Cardiac fibroblast (primary cell): Measurements from ENCODE around the gene PIEZO2.
A peak's percentile ranks its signal among the peaks of the same experiment; 100 is the strongest.
"Not testable (repeated sequence)": the region's sequence is repeated elsewhere in the genome, so short reads cannot be mapped to it uniquely, and the experiment has no call there.

Experiments used
- DNase-seq, 2 donors: peaks; one replicate each; pipeline versions ENCODE4 v3.0.0 to v3.0.0-alpha.2; 2010; ENCODE audit warnings: low read depth in 2 of 2
- H3K4me3 ChIP-seq, 2 donors: replicated peaks in 1 of 2; 1 replicate in 1 of 2; 2 replicates in 1 of 2; pipeline ENCODE4 v1.5.1; 2011; ENCODE audit warnings: low read depth in 2 of 2, low read length in 2 of 2, mild to moderate bottlenecking in 2 of 2, moderate library complexity in 1 of 2
- TF ChIP-seq, protein P1 (sequence below): IDR thresholded peaks from one replicate; pipeline ENCODE4 v1.5.1; 2011; ENCODE audit warnings: low read depth, mild to moderate bottlenecking, low read length, inconsistent platforms

PIEZO2 gene

DNA sequence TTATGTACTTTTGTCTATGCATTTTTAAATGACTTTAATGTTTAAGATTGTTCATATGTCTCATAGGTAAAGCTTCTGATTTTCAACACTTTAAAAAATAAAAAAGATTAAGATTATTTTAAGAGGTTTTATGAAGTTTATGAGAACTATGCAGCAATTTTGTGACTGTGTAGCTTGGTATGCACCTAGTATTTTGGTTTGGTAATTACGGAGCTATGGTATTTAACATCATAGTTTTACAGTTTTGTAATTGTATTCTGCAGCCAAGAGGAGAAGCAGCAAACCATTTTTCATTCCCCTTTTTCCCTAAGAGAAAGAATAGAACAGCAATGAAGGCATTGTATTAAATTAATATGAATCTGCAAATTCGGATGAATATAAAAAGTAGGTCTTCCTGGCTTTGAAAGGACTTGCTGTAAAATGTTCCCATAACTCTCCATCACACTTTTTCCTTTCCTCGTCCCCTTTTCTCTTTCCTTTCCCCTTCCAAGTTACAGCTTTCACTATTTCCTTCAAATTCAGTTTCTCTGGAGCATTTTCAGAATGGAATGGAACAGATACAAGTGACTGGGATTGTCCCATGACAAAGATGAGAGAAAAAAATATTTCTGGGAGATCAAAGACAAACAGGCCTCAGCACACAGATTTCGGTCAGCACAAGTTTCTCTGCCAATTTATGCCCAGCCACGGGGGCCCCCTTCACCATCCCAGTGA lies 26.1 kb upstream of the PIEZO2 start:
- no peak overlapping the region for H3K4me3 ChIP-seq
- TF ChIP-seq, protein P1, sequence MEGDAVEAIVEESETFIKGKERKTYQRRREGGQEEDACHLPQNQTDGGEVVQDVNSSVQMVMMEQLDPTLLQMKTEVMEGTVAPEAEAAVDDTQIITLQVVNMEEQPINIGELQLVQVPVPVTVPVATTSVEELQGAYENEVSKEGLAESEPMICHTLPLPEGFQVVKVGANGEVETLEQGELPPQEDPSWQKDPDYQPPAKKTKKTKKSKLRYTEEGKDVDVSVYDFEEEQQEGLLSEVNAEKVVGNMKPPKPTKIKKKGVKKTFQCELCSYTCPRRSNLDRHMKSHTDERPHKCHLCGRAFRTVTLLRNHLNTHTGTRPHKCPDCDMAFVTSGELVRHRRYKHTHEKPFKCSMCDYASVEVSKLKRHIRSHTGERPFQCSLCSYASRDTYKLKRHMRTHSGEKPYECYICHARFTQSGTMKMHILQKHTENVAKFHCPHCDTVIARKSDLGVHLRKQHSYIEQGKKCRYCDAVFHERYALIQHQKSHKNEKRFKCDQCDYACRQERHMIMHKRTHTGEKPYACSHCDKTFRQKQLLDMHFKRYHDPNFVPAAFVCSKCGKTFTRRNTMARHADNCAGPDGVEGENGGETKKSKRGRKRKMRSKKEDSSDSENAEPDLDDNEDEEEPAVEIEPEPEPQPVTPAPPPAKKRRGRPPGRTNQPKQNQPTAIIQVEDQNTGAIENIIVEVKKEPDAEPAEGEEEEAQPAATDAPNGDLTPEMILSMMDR, result no peak
- DNase-seq, result peak; percentile 47 to 63

- not testable (repeated sequence) for H3K4me3 ChIP-seq, DNase-seq
These were observed 24.8 kb upstream of the PIEZO2 start for GRCh38 chr18:11174179-11174578.

- TF ChIP-seq, protein P1, result no peak
- no peak overlapping the region for H3K4me3 ChIP-seq
- peak; percentile 31 to 32 for DNase-seq
These were observed 18.4 kb upstream of the PIEZO2 start for GRCh38 chr18:11167778-11168177.

GRCh38 chr18:11165952-11166351 lies 16.6 kb upstream of the PIEZO2 start:
- DNase-seq, result no peak

GRCh38 chr18:11165138-11165537 lies 15.8 kb upstream of the PIEZO2 start:
- TF ChIP-seq, protein P1, result no peak
- no peak for DNase-seq
- no peak overlapping the region for H3K4me3 ChIP-seq

More at GRCh38 chr18:11165952-11166351, 16.6 kb upstream of the PIEZO2 start:
- TF ChIP-seq, protein P1, result no peak
- no peak overlapping the region for H3K4me3 ChIP-seq

DNA sequence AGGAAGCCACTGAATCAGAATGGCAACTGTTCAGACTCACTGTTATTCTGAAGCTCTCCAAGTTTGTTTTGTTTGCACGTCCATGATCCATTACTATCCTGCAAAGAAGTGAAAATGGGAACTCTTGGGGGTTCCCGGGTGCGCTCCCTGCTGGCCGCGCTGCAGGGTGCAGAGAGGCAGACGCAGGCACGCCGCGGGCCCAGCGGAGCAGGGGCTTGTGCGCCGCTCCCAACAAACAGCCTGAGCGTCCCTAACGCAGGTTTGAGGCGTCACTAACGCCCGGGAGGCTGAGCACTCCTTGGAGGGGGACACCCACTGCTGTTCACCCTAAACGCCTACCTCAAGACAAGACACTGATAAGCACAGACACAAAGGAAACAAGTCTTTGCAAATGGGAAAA lies 14.3 kb upstream of the PIEZO2 start:
- peak in 1 of 2 donors; percentile 41 for DNase-seq
- TF ChIP-seq, protein P1, result peak; percentile 55
- H3K4me3 ChIP-seq, result no peak overlapping the region

- TF ChIP-seq, protein P1, result no peak
- no peak for DNase-seq
- H3K4me3 ChIP-seq, result no peak overlapping the region
These were observed 13.5 kb upstream of the PIEZO2 start for GRCh38 chr18:11162889-11163288.
